IPS-11a (cell line): ENCODE results near the gene UMODL1.

Source experiments
- H3K4me3 ChIP-seq: one replicate; pipeline ENCODE4 v1.5.1; 2013; ENCODE audit warnings: low read depth, low read length, control low read depth

The UMODL1 gene

GRCh38 chr21:42124826-42125570 is 53.9 kb downstream of the UMODL1 start:
- no peak overlapping the region for H3K4me3 ChIP-seq

DNA sequence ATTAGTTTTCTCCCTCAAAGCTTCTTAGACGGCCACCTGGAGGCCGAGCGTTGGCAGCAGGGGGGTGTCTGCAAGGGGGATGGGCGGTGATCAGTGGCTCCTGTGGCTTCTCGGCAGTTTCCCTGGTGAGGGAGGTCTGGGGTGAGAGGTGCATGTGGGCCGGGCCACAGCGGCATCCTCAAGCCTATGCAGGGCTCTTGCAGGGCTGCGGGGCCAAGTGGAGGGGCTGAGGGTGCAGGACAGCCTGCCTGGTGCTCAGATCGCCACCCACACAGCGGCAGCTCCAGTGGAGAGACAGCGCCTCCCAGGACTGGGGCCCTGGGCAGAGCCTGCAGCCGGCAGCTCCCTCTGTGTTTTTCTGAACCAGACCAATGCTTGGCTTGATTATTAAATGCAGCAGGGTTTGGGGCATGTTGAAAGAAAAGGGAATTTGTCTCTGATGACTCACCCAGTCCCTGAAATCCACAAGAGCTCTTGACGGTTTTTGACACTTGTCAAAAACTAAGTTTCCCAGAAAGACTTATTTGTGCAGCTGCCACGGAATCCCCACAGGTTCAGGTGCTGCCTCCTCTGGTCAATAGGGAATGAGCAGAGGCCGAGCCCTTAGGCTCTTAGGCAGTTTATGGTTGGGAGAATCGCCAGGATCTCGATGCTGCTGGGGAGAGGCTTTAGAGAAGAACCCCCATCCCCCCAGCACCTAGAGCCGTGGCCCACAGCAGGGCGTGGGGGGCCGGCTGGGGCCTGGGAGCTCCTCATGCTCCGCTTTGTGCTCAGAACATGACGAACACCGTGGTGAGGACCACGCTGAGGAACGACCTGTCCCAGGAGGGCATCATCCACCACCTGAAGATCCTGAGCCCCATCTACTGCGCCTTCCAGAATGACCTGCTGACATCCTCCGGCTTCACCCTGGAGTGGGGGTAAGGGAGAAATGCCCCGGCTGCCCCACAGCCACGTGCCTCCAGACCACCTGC is 54.7 kb downstream of the UMODL1 start:
- no peak overlapping the region for H3K4me3 ChIP-seq

- H3K4me3 ChIP-seq: no peak overlapping the region
These were observed 56.3 kb downstream of the UMODL1 start for GRCh38 chr21:42127164-42128150.

DNA sequence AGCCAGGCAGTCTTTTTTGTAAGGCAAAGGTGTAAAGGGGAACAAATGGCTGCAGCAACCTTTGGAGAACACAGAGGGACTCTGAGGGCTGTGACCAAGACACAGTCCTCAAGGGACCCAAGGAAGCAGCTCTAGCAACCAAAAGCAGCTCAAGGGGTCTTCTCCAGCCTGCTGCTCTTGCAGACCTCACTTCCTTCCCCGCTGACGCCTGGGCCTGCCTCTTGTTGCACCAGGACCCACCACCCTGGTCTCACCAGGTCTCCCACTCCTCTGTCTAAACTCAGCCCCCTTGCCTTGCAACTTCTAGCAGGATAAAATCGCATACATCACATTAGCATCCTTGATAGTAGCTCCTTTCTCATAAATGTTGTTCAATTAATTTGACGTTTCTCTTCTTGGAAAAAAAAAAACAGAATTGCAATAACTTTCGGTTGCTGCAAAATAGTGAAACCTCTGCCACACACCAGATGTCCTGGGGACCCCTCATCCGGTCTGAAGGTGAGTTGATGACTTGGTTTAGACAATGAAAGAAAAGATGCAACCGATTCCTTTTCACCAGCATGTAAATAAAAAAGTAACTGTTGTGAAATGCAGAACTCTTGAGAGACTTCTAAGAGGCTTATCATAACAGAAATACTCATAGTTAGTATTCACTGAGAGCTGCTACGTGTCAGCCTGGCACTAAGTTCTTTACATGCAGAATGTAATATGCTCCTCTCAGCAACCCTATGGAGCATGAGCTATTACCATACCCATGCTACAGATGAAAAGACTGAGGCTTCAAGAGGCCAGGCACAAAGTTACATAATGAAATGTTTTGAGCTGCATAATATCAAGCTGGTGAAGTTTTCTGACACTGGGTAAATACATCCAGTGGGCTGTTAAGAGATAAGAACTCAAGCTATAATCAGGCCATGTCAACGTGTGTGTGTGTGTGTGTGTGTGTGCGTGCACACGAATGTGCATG is 58.5 kb downstream of the UMODL1 start:
- no peak overlapping the region for H3K4me3 ChIP-seq

DNA sequence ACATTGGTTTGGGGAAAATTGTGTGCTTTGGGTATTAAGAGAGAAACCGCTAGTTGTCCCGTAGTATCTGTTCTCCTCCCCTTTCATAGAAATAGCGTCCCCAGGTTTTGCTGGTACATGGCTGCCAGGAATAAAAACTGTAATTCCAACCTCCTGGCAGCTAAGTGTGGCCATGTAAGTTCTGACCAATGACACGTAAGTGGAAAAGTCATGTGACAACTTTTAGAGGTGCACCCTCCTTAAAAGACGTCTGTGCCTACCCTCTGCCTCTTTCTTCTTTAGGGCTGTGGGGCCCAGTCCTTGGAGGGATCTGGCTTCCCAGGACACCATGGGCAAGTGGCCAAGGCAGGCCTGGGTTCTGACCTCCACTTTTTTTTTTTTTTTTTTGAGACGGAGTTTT is 59.3 kb downstream of the UMODL1 start:
- no peak overlapping the region for H3K4me3 ChIP-seq

GRCh38 chr21:42132183-42132582 is 61.1 kb downstream of the UMODL1 start:
- H3K4me3 ChIP-seq: no peak overlapping the region

DNA sequence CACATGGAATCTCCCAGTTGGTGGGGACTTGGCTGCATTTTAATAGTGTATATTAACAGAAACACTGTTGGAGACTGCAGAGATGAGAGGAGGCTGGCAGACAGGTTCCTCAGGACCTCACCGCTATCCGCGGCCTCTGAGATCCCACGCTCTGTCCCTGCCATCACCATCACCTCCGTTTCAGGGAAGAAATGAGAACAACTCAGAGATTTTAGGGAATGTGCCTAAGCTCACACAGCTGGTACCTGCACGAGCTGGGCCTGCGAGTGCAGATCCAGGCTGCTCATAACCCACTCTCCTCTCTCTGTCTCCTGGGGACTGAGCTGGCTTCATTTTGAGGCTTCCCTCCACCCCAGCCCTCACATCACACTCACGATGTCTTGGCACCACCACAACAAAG is 62.0 kb downstream of the UMODL1 start:
- no peak overlapping the region for H3K4me3 ChIP-seq

GRCh38 chr21:42135386-42136052 is 64.4 kb downstream of the UMODL1 start:
- no peak overlapping the region for H3K4me3 ChIP-seq

DNA sequence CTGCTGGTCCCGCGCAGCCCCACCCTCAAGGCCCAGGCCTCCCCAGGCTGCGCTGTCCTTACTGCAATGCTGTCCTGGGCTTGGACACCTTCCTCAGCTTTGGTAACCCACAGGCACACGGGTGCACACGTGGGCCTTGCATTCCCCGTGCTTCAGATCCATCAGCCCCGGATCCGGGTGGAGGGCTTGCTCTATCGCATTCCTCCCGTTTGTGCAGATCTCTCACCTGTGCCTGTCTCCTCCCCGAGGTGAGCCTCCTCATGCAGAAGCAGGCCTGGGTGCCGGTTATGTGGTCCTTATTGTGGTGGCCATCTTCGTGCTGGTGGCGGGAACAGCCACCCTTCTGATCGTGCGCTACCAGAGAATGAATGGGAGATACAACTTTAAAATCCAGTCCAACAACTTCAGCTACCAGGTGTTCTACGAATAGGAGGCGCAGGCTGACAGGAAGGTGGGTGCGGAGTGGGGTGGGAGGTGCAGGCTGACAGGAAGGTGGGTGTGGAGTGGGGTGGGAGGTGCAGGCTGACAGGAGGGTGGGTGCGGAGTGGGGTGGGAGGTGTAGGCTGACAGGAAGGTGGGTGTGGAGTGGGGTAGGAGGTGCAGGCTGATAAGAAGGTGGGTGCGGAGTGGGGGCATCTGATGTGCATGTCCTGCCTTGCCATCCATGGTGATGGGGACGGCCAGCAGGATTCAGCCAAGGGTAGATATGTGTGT is 66.2 kb downstream of the UMODL1 start:
- no peak overlapping the region for H3K4me3 ChIP-seq

- no peak overlapping the region for H3K4me3 ChIP-seq
These were observed 69.2 kb downstream of the UMODL1 start for GRCh38 chr21:42140196-42140934.

DNA sequence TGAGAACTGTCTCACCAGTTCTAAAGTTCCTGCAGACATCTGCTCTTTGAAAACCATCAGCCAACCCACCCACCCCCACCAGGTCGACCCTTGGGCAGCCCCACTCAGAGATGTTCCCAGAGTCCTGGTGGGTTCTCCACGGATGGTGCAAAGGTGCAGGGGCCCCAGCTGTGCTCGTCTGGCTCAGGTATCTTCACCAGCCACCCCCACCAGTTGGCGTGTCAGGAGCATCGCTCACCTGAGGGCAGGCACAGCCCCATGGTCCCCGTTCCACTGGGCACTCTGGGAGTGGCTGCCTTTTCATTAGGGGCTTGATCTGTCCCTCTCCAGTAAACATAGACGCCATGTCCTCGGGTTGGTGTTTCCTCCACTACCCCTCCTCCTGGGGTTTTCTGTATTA is 70.5 kb downstream of the UMODL1 start:
- H3K4me3 ChIP-seq: no peak overlapping the region

- no peak overlapping the region for H3K4me3 ChIP-seq
These were observed 71.0 kb downstream of the UMODL1 start for GRCh38 chr21:42142141-42142540.

- H3K4me3 ChIP-seq: no peak overlapping the region
These were observed 71.5 kb downstream of the UMODL1 start for GRCh38 chr21:42142627-42143026.

DNA sequence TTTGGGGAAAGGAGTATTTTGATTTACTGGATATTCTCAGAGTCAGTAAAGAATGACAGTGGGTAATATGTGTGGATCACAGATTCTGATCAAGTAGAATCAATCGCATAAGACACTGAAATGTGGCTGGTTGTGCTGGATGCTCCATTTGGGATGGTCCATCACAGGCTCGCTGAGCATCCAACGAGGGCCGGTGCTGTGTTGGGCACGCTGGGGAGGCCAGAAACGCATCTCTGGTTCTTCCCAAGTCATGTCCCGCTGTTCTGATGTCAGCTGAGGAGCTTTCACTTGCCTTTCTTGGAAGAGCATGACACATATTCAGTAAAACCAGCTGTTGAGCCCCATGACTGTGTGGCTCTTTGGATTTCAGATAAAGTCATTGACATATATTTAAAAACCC is 72.0 kb downstream of the UMODL1 start:
- no peak overlapping the region for H3K4me3 ChIP-seq

GRCh38 chr21:42144221-42144620 is 73.1 kb downstream of the UMODL1 start:
- no peak overlapping the region for H3K4me3 ChIP-seq

GRCh38 chr21:42144679-42145568 is 73.8 kb downstream of the UMODL1 start:
- H3K4me3 ChIP-seq: no peak overlapping the region
